Kidney (tissue), 14 donors: ENCODE results near the gene KCNQ5. TPM values are rescaled to one million over a fixed set of nuclear protein-coding genes. Genes with fewer than 3 reads are reported as not detected.
A peak's percentile ranks its signal among the peaks of the same experiment; 100 is the strongest.

Experiments
- DNase-seq, 5 donors: peaks; one replicate each; pipeline ENCODE4 v3.0.0-alpha.2; 2013 to 2020
- FAIRE-seq: peaks from 2 replicates; lab custom pipeline; 2012; peaks lifted over from hg19 to GRCh38; lab: Jason Lieb, UNC
- H3K27ac ChIP-seq, 2 donors: one replicate each; pipeline ENCODE4 v1.7.0; 2013; ENCODE audit warnings: low read depth in 2 of 2, low read length in 2 of 2, inconsistent platforms in 1 of 2
- H3K27me3 ChIP-seq: one replicate; pipeline ENCODE4 v1.7.1; 2013; ENCODE audit warnings: low read length, inconsistent platforms; ENCODE audit not compliant: control insufficient read depth, insufficient read depth
- H3K36me3 ChIP-seq, 3 donors: one replicate each; pipeline versions ENCODE4 v1.7.0 to v1.7.1; 2013; ENCODE audit warnings: low read length in 3 of 3, control low read depth in 1 of 3, inconsistent platforms in 1 of 3; ENCODE audit not compliant: insufficient read depth in 3 of 3, control insufficient read depth in 2 of 3
- H3K4me1 ChIP-seq, 3 donors: one replicate each; pipeline versions ENCODE4 v1.7.0 to v1.7.1; 2013; ENCODE audit warnings: low read length in 3 of 3, inconsistent platforms in 1 of 3, low read depth in 1 of 3; ENCODE audit not compliant: control insufficient read depth in 2 of 3, insufficient read depth in 2 of 3
- H3K4me3 ChIP-seq, 3 donors: one replicate each; pipeline versions ENCODE4 v1.7.0 to v1.8.1; 2013; ENCODE audit warnings: low read length in 3 of 3, control low read depth in 1 of 3, inconsistent platforms in 1 of 3
- H3K9ac ChIP-seq, 3 donors: one replicate each; pipeline versions ENCODE4 v1.7.0 to v1.7.1; 2013; ENCODE audit warnings: low read length in 3 of 3, control low read depth in 1 of 3, inconsistent platforms in 1 of 3
- H3K9me3 ChIP-seq, 3 donors: one replicate each; pipeline versions ENCODE4 v1.7.0 to v1.7.1; 2013; ENCODE audit warnings: low read length in 3 of 3, control low read depth in 1 of 3, inconsistent platforms in 1 of 3; ENCODE audit not compliant: control insufficient read depth in 2 of 3, insufficient read depth in 1 of 3
- intact Hi-C: fragments of 100-400 bp; cut with DNase I; formaldehyde crosslinking; loops from one replicate; pipeline ENCODE4 v1.11.1; 2022
- polyA plus RNA-seq: library from polyadenylated mRNA; stranded (reverse); fragments of 350-450 nt; fragmentation: Illumina TruSeq; extraction: RNeasy Lipid Tissue Mini Kit (QIAGEN cat#74804); gene quantifications from one replicate; pipeline ENCODE4 v1.2.3, GENCODE V29; 2014; ENCODE audit warnings: low read depth, low replicate concordance; ENCODE audit not compliant: insufficient read depth
- total RNA-seq: library from RNA; stranded (reverse); fragmentation: NEBNext Ultra II Directional; extraction: Animal tissue kit (Norgen Biotek cat#: 25700); gene quantifications from one replicate; pipeline ENCODE4 v1.2.1, GENCODE V29; 2021
- TF ChIP-seq, protein P1 (sequence below): IDR thresholded peaks from 3 replicates; pipeline ENCODE4 v1.5.1; 2012; ENCODE audit warnings: mild to moderate bottlenecking, moderate library complexity, borderline replicate concordance; ENCODE audit not compliant: insufficient read depth; ENCODE audit errors: extremely low read depth
- donor health status: control.
- donor health status: control.
- donor health status: control.
- donor health status: control.
- donor health status: control.
- donor health status: DM: yes; HTN: yes; CAD: no.
- donor health status: Normal renal cell carcinoma (clear cell type).

KCNQ5 gene
- total and polyA plus RNA-seq, 2 donors from 2014 or later = 0.50 TPM; not detected in 1

- TF ChIP-seq, protein P1, sequence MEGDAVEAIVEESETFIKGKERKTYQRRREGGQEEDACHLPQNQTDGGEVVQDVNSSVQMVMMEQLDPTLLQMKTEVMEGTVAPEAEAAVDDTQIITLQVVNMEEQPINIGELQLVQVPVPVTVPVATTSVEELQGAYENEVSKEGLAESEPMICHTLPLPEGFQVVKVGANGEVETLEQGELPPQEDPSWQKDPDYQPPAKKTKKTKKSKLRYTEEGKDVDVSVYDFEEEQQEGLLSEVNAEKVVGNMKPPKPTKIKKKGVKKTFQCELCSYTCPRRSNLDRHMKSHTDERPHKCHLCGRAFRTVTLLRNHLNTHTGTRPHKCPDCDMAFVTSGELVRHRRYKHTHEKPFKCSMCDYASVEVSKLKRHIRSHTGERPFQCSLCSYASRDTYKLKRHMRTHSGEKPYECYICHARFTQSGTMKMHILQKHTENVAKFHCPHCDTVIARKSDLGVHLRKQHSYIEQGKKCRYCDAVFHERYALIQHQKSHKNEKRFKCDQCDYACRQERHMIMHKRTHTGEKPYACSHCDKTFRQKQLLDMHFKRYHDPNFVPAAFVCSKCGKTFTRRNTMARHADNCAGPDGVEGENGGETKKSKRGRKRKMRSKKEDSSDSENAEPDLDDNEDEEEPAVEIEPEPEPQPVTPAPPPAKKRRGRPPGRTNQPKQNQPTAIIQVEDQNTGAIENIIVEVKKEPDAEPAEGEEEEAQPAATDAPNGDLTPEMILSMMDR = no peak
- Histone ChIP-seq H3K4me1 (no peaks in the 10 kb centered on the region), H3K9ac (no peak overlapping the region), H3K9me3 (no peaks in the 10 kb centered on the region), H3K4me3 (no peak overlapping the region), H3K27me3 (no peaks in the 10 kb centered on the region), H3K27ac (no peak overlapping the region), H3K36me3 (no peaks in the 10 kb centered on the region)
- intact Hi-C loops = no loop called here
- FAIRE-seq (no peak), DNase-seq (no peak)
Observed at GRCh38 chr6:72857791-72858585, 236.1 kb downstream of the KCNQ5 start.

DNA sequence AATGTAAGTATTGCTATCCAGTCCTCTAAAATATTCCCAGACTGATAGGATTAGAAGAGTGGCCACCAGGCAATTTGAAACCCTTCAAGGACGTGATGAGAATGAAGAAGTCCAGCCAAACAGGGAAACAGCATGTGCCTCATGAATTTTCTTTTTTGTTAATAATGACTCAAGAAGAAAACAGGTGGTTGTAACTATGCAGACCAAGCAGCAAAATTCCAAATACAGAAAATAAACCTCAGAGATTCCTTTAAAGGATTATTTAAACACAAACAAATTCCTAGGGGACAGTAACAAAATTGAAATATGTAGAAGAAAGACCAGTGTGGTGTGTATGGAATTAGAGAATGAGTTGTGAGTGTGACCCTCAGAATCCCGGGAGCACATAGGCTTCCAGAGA, 239.2 kb downstream of the KCNQ5 start:
- H3K4me3 ChIP-seq = no peak overlapping the region
- H3K9me3 ChIP-seq = no peaks in the 10 kb centered on the region
- H3K27me3 ChIP-seq = no peaks in the 10 kb centered on the region
- no peak overlapping the region for H3K27ac ChIP-seq
- H3K9ac ChIP-seq = no peak overlapping the region
- H3K4me1 ChIP-seq = no peaks in the 10 kb centered on the region
- no peaks in the 10 kb centered on the region for H3K36me3 ChIP-seq
- intact Hi-C loops = no loop called here
- FAIRE-seq (no peak), DNase-seq (no peak)
- TF ChIP-seq, protein P1 = no peak

DNA sequence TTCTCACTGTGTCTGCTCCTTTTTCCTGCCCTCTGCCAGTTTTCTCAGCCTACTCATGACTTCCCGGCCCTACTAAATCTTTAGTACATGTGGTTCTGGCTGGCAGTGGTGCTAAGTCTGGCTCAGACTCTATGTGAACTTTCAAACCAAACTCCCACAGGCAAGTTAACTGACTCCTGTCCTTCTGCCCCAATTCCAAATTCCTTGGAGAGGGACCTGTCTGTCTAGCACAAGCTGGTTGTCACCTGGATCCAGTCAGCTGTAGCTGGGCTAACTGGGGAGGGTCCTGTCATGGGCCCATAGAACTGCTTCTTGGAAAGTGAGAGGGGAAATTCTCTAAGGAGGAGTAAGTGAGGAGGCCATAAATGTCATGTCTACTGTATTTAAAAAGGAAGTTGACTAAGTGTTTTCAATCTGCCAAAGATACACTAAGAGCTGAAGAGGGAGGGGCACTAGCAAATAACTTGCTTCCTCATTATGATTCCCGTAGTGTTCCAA, 240.1 kb downstream of the KCNQ5 start:
- TF ChIP-seq, protein P1 = no peak
- DNase-seq (peak in 2 of 5 donors; percentile 4 to 19), FAIRE-seq (no peak)
- Histone ChIP-seq H3K9me3 (no peaks in the 10 kb centered on the region), H3K4me1 (no peaks in the 10 kb centered on the region), H3K27ac (no peak overlapping the region), H3K4me3 (no peak overlapping the region), H3K27me3 (no peaks in the 10 kb centered on the region), H3K9ac (no peak overlapping the region), H3K36me3 (no peaks in the 10 kb centered on the region)
- intact Hi-C loops = no loop called here
